Measurements from ENCODE around the gene PPP1R3G. TPM values are rescaled to one million over a fixed set of nuclear protein-coding genes. Genes with fewer than 3 reads are reported as not detected.
A peak's percentile ranks its signal among the peaks of the same experiment; 100 is the strongest.

PPP1R3G gene
- total RNA-seq, 1 donor from 2014 or later = 4.4 TPM

- no peaks in the 10 kb centered on the region for H3K4me1 ChIP-seq
- H3K27ac ChIP-seq = no peak overlapping the region
- TF ChIP-seq POLR2A (IDR thresholded peaks at IDR 0.05) = no peak
- TF ChIP-seq, protein P1, sequence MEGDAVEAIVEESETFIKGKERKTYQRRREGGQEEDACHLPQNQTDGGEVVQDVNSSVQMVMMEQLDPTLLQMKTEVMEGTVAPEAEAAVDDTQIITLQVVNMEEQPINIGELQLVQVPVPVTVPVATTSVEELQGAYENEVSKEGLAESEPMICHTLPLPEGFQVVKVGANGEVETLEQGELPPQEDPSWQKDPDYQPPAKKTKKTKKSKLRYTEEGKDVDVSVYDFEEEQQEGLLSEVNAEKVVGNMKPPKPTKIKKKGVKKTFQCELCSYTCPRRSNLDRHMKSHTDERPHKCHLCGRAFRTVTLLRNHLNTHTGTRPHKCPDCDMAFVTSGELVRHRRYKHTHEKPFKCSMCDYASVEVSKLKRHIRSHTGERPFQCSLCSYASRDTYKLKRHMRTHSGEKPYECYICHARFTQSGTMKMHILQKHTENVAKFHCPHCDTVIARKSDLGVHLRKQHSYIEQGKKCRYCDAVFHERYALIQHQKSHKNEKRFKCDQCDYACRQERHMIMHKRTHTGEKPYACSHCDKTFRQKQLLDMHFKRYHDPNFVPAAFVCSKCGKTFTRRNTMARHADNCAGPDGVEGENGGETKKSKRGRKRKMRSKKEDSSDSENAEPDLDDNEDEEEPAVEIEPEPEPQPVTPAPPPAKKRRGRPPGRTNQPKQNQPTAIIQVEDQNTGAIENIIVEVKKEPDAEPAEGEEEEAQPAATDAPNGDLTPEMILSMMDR (IDR thresholded peaks at IDR 0.05) = no peak
- no peak for TF ChIP-seq POLR2AphosphoS5 (IDR thresholded peaks at IDR 0.05; ENCODE audit: insufficient read depth in 1 of 2, low read depth in 1 of 2)
- no peaks in the 10 kb centered on the region for H3K27me3 ChIP-seq
- no peak overlapping the region for H3K4me3 ChIP-seq
- no peaks in the 10 kb centered on the region for H3K9me3 ChIP-seq
- DNase-seq (ENCODE audit: extremely low spot score in 2 of 2) = no peak
- no peaks in the 10 kb centered on the region for H3K36me3 ChIP-seq
- intact Hi-C loops (cut with DNase I) = no loop called here
These were observed 24.0 kb upstream of the PPP1R3G start for GRCh38 chr6:5061152-5061551.

DNA sequence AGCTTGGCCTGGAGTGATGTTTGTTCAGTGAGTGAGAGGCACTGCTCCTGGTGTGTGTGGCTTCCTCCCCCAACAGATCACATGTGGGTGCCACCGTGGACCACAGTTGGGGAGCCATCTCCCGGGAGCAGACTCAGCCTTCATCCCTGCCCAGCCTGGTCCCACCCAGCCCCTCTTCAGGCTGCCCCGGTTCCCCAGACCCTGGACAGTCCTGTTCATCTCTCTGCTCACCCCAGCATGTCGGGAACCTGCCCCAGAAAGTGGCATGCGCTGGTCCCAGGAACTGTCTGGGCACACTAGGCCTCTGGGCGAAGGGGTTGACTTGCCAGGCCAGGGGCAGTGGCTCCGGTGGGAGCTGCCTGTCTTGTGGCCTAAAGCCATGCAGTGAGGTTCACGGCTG is 21.5 kb upstream of the PPP1R3G start:
- H3K9me3 ChIP-seq = no peaks in the 10 kb centered on the region
- TF ChIP-seq, protein P1 (IDR thresholded peaks at IDR 0.05) = no peak
- TF ChIP-seq POLR2A (IDR thresholded peaks at IDR 0.05) = no peak
- no peak for TF ChIP-seq POLR2AphosphoS5 (IDR thresholded peaks at IDR 0.05; ENCODE audit: insufficient read depth in 1 of 2, low read depth in 1 of 2)
- DNase-seq (ENCODE audit: extremely low spot score in 2 of 2) = peak in 1 of 2 donors; percentile 91
- H3K27me3 ChIP-seq = no peaks in the 10 kb centered on the region
- H3K4me1 ChIP-seq = no peaks in the 10 kb centered on the region
- no peak overlapping the region for H3K4me3 ChIP-seq
- H3K36me3 ChIP-seq = no peaks in the 10 kb centered on the region
- H3K27ac ChIP-seq = no peak overlapping the region
- intact Hi-C loops (cut with DNase I) = no loop called here

GRCh38 chr6:5066456-5067093 is 18.6 kb upstream of the PPP1R3G start:
- H3K4me3 ChIP-seq = no peak overlapping the region
- H3K4me1 ChIP-seq = no peaks in the 10 kb centered on the region
- H3K36me3 ChIP-seq = no peaks in the 10 kb centered on the region
- H3K27me3 ChIP-seq = no peaks in the 10 kb centered on the region
- H3K9me3 ChIP-seq = no peaks in the 10 kb centered on the region
- TF ChIP-seq POLR2AphosphoS5 (IDR thresholded peaks at IDR 0.05; ENCODE audit: insufficient read depth in 1 of 2, low read depth in 1 of 2) = no peak
- TF ChIP-seq POLR2A (IDR thresholded peaks at IDR 0.05) = no peak
- TF ChIP-seq, protein P1 (IDR thresholded peaks at IDR 0.05) = no peak
- peak in 1 of 2 donors; percentile 87 for DNase-seq (ENCODE audit: extremely low spot score in 2 of 2)
- no peak overlapping the region for H3K27ac ChIP-seq
- intact Hi-C loops (cut with DNase I) = no loop called here

GRCh38 chr6:5067305-5067704 is 17.8 kb upstream of the PPP1R3G start:
- no peak overlapping the region for H3K27ac ChIP-seq
- no peaks in the 10 kb centered on the region for H3K9me3 ChIP-seq
- H3K4me1 ChIP-seq = no peaks in the 10 kb centered on the region
- DNase-seq (ENCODE audit: extremely low spot score in 2 of 2) = peak in 1 of 2 donors; percentile 72
- H3K36me3 ChIP-seq = no peaks in the 10 kb centered on the region
- H3K27me3 ChIP-seq = no peaks in the 10 kb centered on the region
- H3K4me3 ChIP-seq = no peak overlapping the region
- intact Hi-C loops (cut with DNase I) = no loop called here
- TF ChIP-seq POLR2A (IDR thresholded peaks at IDR 0.05) = no peak
- TF ChIP-seq POLR2AphosphoS5 (IDR thresholded peaks at IDR 0.05; ENCODE audit: insufficient read depth in 1 of 2, low read depth in 1 of 2) = no peak
- TF ChIP-seq, protein P1 (IDR thresholded peaks at IDR 0.05) = no peak

DNA sequence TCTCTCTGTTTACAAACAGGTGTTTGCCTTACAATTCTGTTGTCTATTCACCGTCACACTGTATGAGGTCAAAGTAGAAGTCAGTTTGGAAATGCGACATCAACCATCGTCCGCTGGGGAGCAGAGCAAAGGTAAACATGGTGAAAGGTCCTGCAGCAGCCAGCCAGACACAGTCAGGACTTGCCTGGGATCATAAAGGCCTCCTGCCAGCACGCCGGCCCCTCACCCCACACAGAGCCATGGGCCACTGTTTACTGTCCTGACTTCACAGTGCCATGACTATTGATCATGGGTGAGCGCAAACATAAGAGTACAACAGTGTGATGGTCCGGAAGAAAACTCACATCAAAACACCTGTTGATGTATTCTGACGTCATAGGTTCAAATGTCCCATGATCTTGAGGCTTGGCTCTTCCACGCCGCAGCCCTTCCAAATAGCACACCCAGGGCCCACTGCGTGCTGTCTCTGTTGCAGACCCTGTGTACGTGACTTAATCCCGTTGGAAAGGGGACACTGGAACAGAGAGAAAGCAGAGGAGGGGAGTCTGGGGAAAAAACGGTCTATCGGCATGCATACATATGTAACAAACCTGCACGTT is 16.9 kb upstream of the PPP1R3G start:
- intact Hi-C loops (cut with DNase I) = no loop called here
- DNase-seq (ENCODE audit: extremely low spot score in 2 of 2) = peak in 1 of 2 donors; percentile 40
- H3K9me3 ChIP-seq = no peaks in the 10 kb centered on the region
- no peaks in the 10 kb centered on the region for H3K36me3 ChIP-seq
- H3K4me3 ChIP-seq = no peak overlapping the region
- no peaks in the 10 kb centered on the region for H3K4me1 ChIP-seq
- H3K27me3 ChIP-seq = no peaks in the 10 kb centered on the region
- no peak overlapping the region for H3K27ac ChIP-seq
- no peak for TF ChIP-seq POLR2AphosphoS5 (IDR thresholded peaks at IDR 0.05; ENCODE audit: insufficient read depth in 1 of 2, low read depth in 1 of 2)
- no peak for TF ChIP-seq POLR2A (IDR thresholded peaks at IDR 0.05)
- TF ChIP-seq, protein P1 (IDR thresholded peaks at IDR 0.05) = no peak

Data from vagina (tissue), 2 donors.